ENCODE measurements around the gene TBC1D5.

The TBC1D5 gene

GRCh38 chr3:17772556-17772955 lies 30.1 kb upstream of the TBC1D5 start:
- H3K4me3 ChIP-seq (ENCODE audit: low read depth, low read length), result no peak overlapping the region
- no peak for TF ChIP-seq CTCF (IDR thresholded peaks at IDR 0.05; ENCODE audit: borderline replicate concordance, insufficient read depth, low read depth, low read length)

- no peak overlapping the region for H3K4me3 ChIP-seq (ENCODE audit: low read depth, low read length)
- TF ChIP-seq CTCF (IDR thresholded peaks at IDR 0.05; ENCODE audit: borderline replicate concordance, insufficient read depth, low read depth, low read length), result no peak
These were observed 29.0 kb upstream of the TBC1D5 start for GRCh38 chr3:17771177-17772017.

GRCh38 chr3:17770682-17771081 lies 28.3 kb upstream of the TBC1D5 start:
- no peak overlapping the region for H3K4me3 ChIP-seq (ENCODE audit: low read depth, low read length)
- TF ChIP-seq CTCF (IDR thresholded peaks at IDR 0.05; ENCODE audit: borderline replicate concordance, insufficient read depth, low read depth, low read length), result no peak

GRCh38 chr3:17765819-17766472 lies 23.5 kb upstream of the TBC1D5 start:
- TF ChIP-seq CTCF (IDR thresholded peaks at IDR 0.05; ENCODE audit: borderline replicate concordance, insufficient read depth, low read depth, low read length), result no peak
- no peak overlapping the region for H3K4me3 ChIP-seq (ENCODE audit: low read depth, low read length)

- no peak for TF ChIP-seq CTCF (IDR thresholded peaks at IDR 0.05; ENCODE audit: borderline replicate concordance, insufficient read depth, low read depth, low read length)
- no peak overlapping the region for H3K4me3 ChIP-seq (ENCODE audit: low read depth, low read length)
These were observed 19.1 kb upstream of the TBC1D5 start for GRCh38 chr3:17761563-17761962.

- TF ChIP-seq CTCF (IDR thresholded peaks at IDR 0.05; ENCODE audit: borderline replicate concordance, insufficient read depth, low read depth, low read length), result no peak
- no peak overlapping the region for H3K4me3 ChIP-seq (ENCODE audit: low read depth, low read length)
These were observed 17.5 kb upstream of the TBC1D5 start for GRCh38 chr3:17759901-17760300.

- no peak for TF ChIP-seq CTCF (IDR thresholded peaks at IDR 0.05; ENCODE audit: borderline replicate concordance, insufficient read depth, low read depth, low read length)
- no peak overlapping the region for H3K4me3 ChIP-seq (ENCODE audit: low read depth, low read length)
These were observed 13.4 kb upstream of the TBC1D5 start for GRCh38 chr3:17755836-17756235.

All from GM12875 (cell line).